Lung (tissue), 12 donors: Measurements from ENCODE around the gene COL6A2. TPM values are rescaled to one million over a fixed set of nuclear protein-coding genes. Genes with fewer than 3 reads are reported as not detected.

Source experiments
- ATAC-seq: fragments of 200-7000 bp; cut with Tn5 transposase; one replicate; pipeline ENCODE4 v1.9.1; 2020; ENCODE audit warnings: moderate number of reproducible peaks; ENCODE audit not compliant: insufficient read depth, low FRiP score
- DNase-seq, 3 donors: peaks; one replicate each; pipeline ENCODE4 v3.0.0-alpha.2; 2013 to 2017
- H3K27ac ChIP-seq, 2 donors: one replicate each; pipeline ENCODE4 v1.5.1; 2013; ENCODE audit warnings: mild to moderate bottlenecking in 2 of 2, moderate library complexity in 2 of 2, control low read depth in 1 of 2, inconsistent platforms in 1 of 2, low read depth in 1 of 2, low read length in 1 of 2
- H3K27me3 ChIP-seq, 3 donors: one replicate each; pipeline ENCODE4 v1.5.1; 2013; ENCODE audit warnings: low read length in 2 of 3; ENCODE audit not compliant: control insufficient read depth in 3 of 3, insufficient read depth in 3 of 3
- H3K36me3 ChIP-seq, 4 donors: one replicate each; pipeline ENCODE4 v1.5.1; 2013; ENCODE audit warnings: low read length in 4 of 4, mild to moderate bottlenecking in 1 of 4, moderate library complexity in 1 of 4; ENCODE audit not compliant: control insufficient read depth in 4 of 4, insufficient read depth in 4 of 4
- H3K4me1 ChIP-seq, 5 donors: one replicate each; pipeline ENCODE4 v1.5.1; 2013; ENCODE audit warnings: low read length in 5 of 5, mild to moderate bottlenecking in 2 of 5, moderate library complexity in 1 of 5; ENCODE audit not compliant: control insufficient read depth in 5 of 5, insufficient read depth in 5 of 5
- H3K4me3 ChIP-seq: one replicate; pipeline ENCODE4 v1.5.1; 2013; ENCODE audit warnings: mild to moderate bottlenecking, control low read depth, moderate library complexity
- H3K9ac ChIP-seq, 2 donors: one replicate each; pipeline ENCODE4 v1.5.1; 2013; ENCODE audit warnings: low read length in 2 of 2, control low read depth in 1 of 2; ENCODE audit not compliant: insufficient read depth in 1 of 2
- H3K9me3 ChIP-seq, 4 donors: one replicate each; pipeline ENCODE4 v1.5.1; 2013; ENCODE audit warnings: low read length in 3 of 4, mild to moderate bottlenecking in 1 of 4, moderate library complexity in 1 of 4; ENCODE audit not compliant: control insufficient read depth in 4 of 4, insufficient read depth in 3 of 4
- CTCF ChIP-seq: IDR thresholded peaks from 2 replicates; pipeline ENCODE4 v1.5.1; 2012; ENCODE audit warnings: mild to moderate bottlenecking; ENCODE audit errors: control extremely low read depth, extremely low read depth
- WGBS, 2 donors: extraction: QIAGEN DNeasy Blood & Tissue Kit; methylation state at CpG; one replicate each; pipeline ENCODE4 v1.1.7; 2013; 5-methylcytosine and 5-hydroxymethylcytosine counted together
- polyA plus RNA-seq, 2 donors: library from polyadenylated mRNA; stranded (reverse); fragments of 200-250 nt; gene quantifications; one replicate each; pipeline ENCODE4 v1.2.1, GENCODE V29; 2013
- total RNA-seq, 2 donors: library from RNA; depleted of rRNA in 1 of 2; stranded (reverse); fragments of >200 nt in 1 of 2; gene quantifications; one replicate each; pipeline ENCODE4 v1.2.1, GENCODE V29; 2014 to 2021
- donor health status: control.
- donor health status: control.
- donor health status: Bipolar disorder and iron deficiency.
- donor health status: healthy.
- donor health status: DM: yes; HTN: yes; CAD: no.

COL6A2 gene
- total and polyA plus RNA-seq, 4 donors = 192 to 466 (median 292) TPM

- H3K27me3 ChIP-seq = peaks cover 0 to 17% (median 3%) of the 10 kb centered on the region in 3 donors
- peak overlapping the region in 1 of 2 donors; percentile 56 for H3K9ac ChIP-seq
- H3K9me3 ChIP-seq = peaks cover 0 to 6% (median 2%) of the 10 kb centered on the region in 4 donors
- H3K4me1 ChIP-seq = peaks cover 0 to 21% (median 7%) of the 10 kb centered on the region in 5 donors
- peaks cover 0 to 3% (median 2%) of the 10 kb centered on the region in 4 donors for H3K36me3 ChIP-seq
- H3K27ac ChIP-seq = peak overlapping the region in 1 of 2 donors; percentile 49
- ATAC-seq = no peak
- 88 to 92% methylated on average over 16 of the region's 16 CpGs for WGBS, 2 donors
- no peak overlapping the region for H3K4me3 ChIP-seq
- peak in 1 of 3 donors; percentile 25 for DNase-seq
- no peak for TF ChIP-seq CTCF
These were observed 1.1 kb upstream of the COL6A2 start for GRCh38 chr21:46096596-46097335.

- Histone ChIP-seq H3K4me1 (peaks cover 0 to 7% (median 6%) of the 10 kb centered on the region in 5 donors), H3K9ac (no peak overlapping the region), H3K27me3 (peaks cover 0 to 17% (median 3%) of the 10 kb centered on the region in 3 donors), H3K36me3 (peaks cover 0 to 3% (median 2%) of the 10 kb centered on the region in 4 donors), H3K27ac (peak overlapping the region; percentile 65 to 85), H3K4me3 (peak overlapping the region; percentile 59), H3K9me3 (peaks cover 0 to 8% (median 3%) of the 10 kb centered on the region in 4 donors)
- TF ChIP-seq CTCF = no peak
- DNase-seq = peak; percentile 48 to 52 (median 50)
- ATAC-seq = peak; percentile 19
- 2% methylated on average over 64 to 94 of the region's 94 CpGs for WGBS, 2 donors
These were observed 610 bp downstream of the COL6A2 start for GRCh38 chr21:46098303-46099141.

- peaks cover 0 to 7% (median 6%) of the 10 kb centered on the region in 5 donors for H3K4me1 ChIP-seq
- no peak overlapping the region for H3K4me3 ChIP-seq
- ATAC-seq (peak; percentile 43), DNase-seq (peak; percentile 39 to 56 (median 49))
- H3K36me3 ChIP-seq = peaks cover 0 to 7% (median 2%) of the 10 kb centered on the region in 4 donors
- peaks cover 0 to 17% (median 3%) of the 10 kb centered on the region in 3 donors for H3K27me3 ChIP-seq
- peak overlapping the region in 1 of 2 donors; percentile 22 for H3K27ac ChIP-seq
- WGBS, 2 donors = 31 to 53% methylated on average over 18 of the region's 18 CpGs
- H3K9me3 ChIP-seq = peaks cover 0 to 8% (median 4%) of the 10 kb centered on the region in 4 donors
- no peak for TF ChIP-seq CTCF
- no peak overlapping the region for H3K9ac ChIP-seq
These were observed 1.6 kb downstream of the COL6A2 start for GRCh38 chr21:46099476-46099875.
